ENCODE data around the gene GSTM4. TPM values are rescaled to one million over a fixed set of nuclear protein-coding genes. Genes with fewer than 3 reads are reported as not detected.
A peak's percentile ranks its signal among the peaks of the same experiment; 100 is the strongest.
"Not testable (repeated sequence)": the region's sequence is repeated elsewhere in the genome, so short reads cannot be mapped to it uniquely, and the experiment has no call there.

Gene GSTM4
- total and polyA plus RNA-seq, 2 experiments from 2014 or later, result 64.5 to 116 TPM

DNA sequence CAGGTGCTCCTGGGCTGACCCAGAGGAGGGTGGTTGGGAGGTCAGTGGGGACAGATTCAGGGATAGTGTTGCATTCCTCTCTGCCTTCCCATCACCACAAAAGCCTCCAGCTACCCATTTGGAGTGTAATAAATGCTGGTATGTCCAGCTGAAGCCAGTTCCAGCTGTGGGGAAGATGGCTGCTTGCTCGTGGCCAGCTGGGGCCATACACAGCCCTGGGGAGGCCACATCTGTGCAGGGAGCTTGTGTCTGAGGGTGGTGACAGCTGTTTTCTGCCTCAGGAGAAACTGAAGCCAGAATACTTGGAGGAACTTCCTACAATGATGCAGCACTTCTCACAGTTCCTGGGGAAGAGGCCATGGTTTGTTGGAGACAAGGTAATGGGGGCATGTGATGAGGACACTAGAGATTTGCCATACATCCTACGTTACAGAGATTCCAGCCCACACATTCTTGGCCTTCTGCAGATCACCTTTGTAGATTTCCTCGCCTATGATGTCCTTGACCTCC is 2.7 kb downstream of the GSTM4 start:
- TF ChIP-seq, protein P1, sequence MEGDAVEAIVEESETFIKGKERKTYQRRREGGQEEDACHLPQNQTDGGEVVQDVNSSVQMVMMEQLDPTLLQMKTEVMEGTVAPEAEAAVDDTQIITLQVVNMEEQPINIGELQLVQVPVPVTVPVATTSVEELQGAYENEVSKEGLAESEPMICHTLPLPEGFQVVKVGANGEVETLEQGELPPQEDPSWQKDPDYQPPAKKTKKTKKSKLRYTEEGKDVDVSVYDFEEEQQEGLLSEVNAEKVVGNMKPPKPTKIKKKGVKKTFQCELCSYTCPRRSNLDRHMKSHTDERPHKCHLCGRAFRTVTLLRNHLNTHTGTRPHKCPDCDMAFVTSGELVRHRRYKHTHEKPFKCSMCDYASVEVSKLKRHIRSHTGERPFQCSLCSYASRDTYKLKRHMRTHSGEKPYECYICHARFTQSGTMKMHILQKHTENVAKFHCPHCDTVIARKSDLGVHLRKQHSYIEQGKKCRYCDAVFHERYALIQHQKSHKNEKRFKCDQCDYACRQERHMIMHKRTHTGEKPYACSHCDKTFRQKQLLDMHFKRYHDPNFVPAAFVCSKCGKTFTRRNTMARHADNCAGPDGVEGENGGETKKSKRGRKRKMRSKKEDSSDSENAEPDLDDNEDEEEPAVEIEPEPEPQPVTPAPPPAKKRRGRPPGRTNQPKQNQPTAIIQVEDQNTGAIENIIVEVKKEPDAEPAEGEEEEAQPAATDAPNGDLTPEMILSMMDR (IDR thresholded peaks at IDR 0.05; ENCODE audit: poor library complexity), result no peak
- TF ChIP-seq EZH2 (IDR thresholded peaks at IDR 0.05; ENCODE audit: borderline replicate concordance), result no peak
- no peak for TF ChIP-seq EZH2phosphoT487 (IDR thresholded peaks at IDR 0.05; ENCODE audit: low read depth, severe bottlenecking, unreplicated experiment)
- no peaks in the 10 kb centered on the region for H3K9me3 ChIP-seq (ENCODE audit: low read depth)
- peaks cover 9% of the 10 kb centered on the region for H3K4me1 ChIP-seq (ENCODE audit: insufficient read depth)
- no peak overlapping the region for H3K4me3 ChIP-seq
- H2AFZ ChIP-seq, result no peak overlapping the region
- no peaks in the 10 kb centered on the region for H3K27me3 ChIP-seq
- no peaks in the 10 kb centered on the region for H3K9me2 ChIP-seq (replicated peaks; ENCODE audit: insufficient read depth)
- no peak for DNase-seq (ENCODE audit: low spot score)
- WGBS (ENCODE audit: low lambda C conversion rate, missing lambda C conversion rate), result 64% methylated on average over 3 of the region's 3 CpGs
- H4K20me1 ChIP-seq (ENCODE audit: insufficient read depth, poor library complexity, severe bottlenecking), result no peaks in the 10 kb centered on the region
- H3K79me2 ChIP-seq, result peaks cover 6% of the 10 kb centered on the region
- H3K36me3 ChIP-seq (replicated peaks; ENCODE audit: insufficient read depth, low read depth), result no peaks in the 10 kb centered on the region
- H3K27ac ChIP-seq, result no peak overlapping the region
- H3K4me2 ChIP-seq, result no peak overlapping the region

DNA sequence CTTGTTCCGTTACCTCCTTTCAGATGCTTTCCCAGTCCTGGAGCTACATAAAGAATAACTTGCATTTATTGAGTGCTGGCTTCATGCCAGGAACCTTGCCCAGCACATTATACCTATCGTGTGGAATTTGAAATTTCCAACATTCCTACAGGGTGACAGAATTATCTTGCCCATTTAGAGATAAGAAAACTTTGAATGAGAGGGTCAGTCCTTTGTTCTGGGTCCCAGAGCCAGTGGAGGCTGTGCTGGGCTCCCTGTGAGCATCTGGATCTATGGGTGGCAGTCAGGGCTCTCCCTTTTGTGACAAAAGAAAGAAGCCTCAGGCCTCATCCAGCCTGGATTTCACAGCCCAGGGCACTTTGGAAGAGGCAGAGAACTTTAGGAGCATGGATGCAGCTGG is 3.2 kb downstream of the GSTM4 start:
- Histone ChIP-seq H3K79me2 (peaks cover 6% of the 10 kb centered on the region), H4K20me1 (ENCODE audit: insufficient read depth, poor library complexity, severe bottlenecking) (no peaks in the 10 kb centered on the region), H3K9me2 (replicated peaks; ENCODE audit: insufficient read depth) (no peaks in the 10 kb centered on the region), H3K4me1 (ENCODE audit: insufficient read depth) (peaks cover 9% of the 10 kb centered on the region), H3K4me3 (no peak overlapping the region), H3K4me2 (no peak overlapping the region), H3K9me3 (ENCODE audit: low read depth) (no peaks in the 10 kb centered on the region), H3K27me3 (no peaks in the 10 kb centered on the region), H3K27ac (no peak overlapping the region), H2AFZ (no peak overlapping the region), H3K36me3 (replicated peaks; ENCODE audit: insufficient read depth, low read depth) (no peaks in the 10 kb centered on the region)
- WGBS (ENCODE audit: low lambda C conversion rate, missing lambda C conversion rate), result 80% methylated on average over 2 of the region's 2 CpGs
- no peak for TF ChIP-seq EZH2 (IDR thresholded peaks at IDR 0.05; ENCODE audit: borderline replicate concordance)
- TF ChIP-seq, protein P1 (IDR thresholded peaks at IDR 0.05; ENCODE audit: poor library complexity), result no peak
- TF ChIP-seq EZH2phosphoT487 (IDR thresholded peaks at IDR 0.05; ENCODE audit: low read depth, severe bottlenecking, unreplicated experiment), result no peak
- peak; percentile 30 for DNase-seq (ENCODE audit: low spot score)

DNA sequence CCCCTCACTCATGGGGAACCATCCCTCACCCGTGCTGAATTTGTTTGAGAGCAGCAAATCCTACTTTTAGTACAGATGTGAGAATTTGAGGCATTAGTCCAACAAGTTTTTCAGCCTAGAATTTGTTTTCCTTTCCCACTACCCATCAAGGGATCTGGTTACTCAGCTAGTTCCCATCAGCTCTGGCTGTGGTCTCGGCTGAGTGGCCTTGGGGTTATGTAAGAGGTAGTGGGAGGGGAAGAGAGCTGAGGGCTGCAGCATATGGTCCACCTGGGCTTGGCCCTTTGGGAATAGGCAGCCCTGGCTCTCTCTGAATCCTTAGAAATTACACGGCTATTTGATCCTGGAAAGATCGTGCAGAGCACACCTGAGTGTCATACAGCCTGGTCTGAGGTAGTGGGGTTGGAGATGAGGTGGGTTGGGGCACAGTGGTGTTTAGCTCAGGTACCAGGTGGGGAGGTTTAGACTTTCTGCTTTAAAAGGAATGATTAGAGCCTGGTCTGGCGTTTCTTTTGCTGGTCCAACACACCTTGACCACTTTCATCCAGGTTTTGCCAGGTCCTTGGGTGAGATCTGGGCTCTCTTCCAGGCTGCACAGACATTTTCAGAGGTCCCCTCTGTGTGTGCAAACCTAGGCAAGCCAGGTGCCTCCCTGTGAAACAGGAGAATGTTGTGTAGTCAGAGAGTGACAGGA is 4.2 kb downstream of the GSTM4 start:
- no peak overlapping the region for H3K4me3 ChIP-seq
- 89% methylated on average over 5 of the region's 5 CpGs for WGBS (ENCODE audit: low lambda C conversion rate, missing lambda C conversion rate)
- H3K27ac ChIP-seq, result no peak overlapping the region
- no peak overlapping the region for H2AFZ ChIP-seq
- no peaks in the 10 kb centered on the region for H3K27me3 ChIP-seq
- peaks cover 4% of the 10 kb centered on the region for H3K4me1 ChIP-seq (ENCODE audit: insufficient read depth)
- H3K9me2 ChIP-seq (replicated peaks; ENCODE audit: insufficient read depth), result no peaks in the 10 kb centered on the region
- H4K20me1 ChIP-seq (ENCODE audit: insufficient read depth, poor library complexity, severe bottlenecking), result no peaks in the 10 kb centered on the region
- H3K9me3 ChIP-seq (ENCODE audit: low read depth), result no peaks in the 10 kb centered on the region
- DNase-seq (ENCODE audit: low spot score), result no peak
- TF ChIP-seq EZH2 (IDR thresholded peaks at IDR 0.05; ENCODE audit: borderline replicate concordance) (no peak), EZH2phosphoT487 (IDR thresholded peaks at IDR 0.05; ENCODE audit: low read depth, severe bottlenecking, unreplicated experiment) (no peak)
- TF ChIP-seq, protein P1 (IDR thresholded peaks at IDR 0.05; ENCODE audit: poor library complexity), result no peak
- no peaks in the 10 kb centered on the region for H3K36me3 ChIP-seq (replicated peaks; ENCODE audit: insufficient read depth, low read depth)
- H3K4me2 ChIP-seq, result no peak overlapping the region
- H3K79me2 ChIP-seq, result peaks cover under 1% of the 10 kb centered on the region

DNA sequence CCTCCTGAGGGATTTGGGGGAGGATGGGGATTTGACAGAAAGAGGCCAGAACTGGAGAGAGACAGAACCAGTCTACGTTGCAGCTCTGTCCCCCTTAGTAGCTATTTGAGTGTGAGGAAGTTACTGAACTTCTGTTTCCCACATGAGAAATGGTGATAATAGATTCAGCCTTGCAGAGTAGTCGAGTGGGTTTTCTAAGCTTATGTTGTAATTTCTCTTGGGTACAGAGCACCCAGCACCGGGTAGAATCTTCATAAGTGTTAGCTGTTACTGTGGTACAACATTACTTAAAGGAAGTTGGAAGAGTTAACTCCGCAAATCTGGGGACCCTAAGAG is 4.8 kb downstream of the GSTM4 start:
- not testable (repeated sequence) for H3K36me3 ChIP-seq (replicated peaks; ENCODE audit: insufficient read depth, low read depth); H3K27me3 ChIP-seq; H3K4me2 ChIP-seq; H4K20me1 ChIP-seq (ENCODE audit: insufficient read depth, poor library complexity, severe bottlenecking); H3K4me1 ChIP-seq (ENCODE audit: insufficient read depth); H3K4me3 ChIP-seq; H2AFZ ChIP-seq; H3K27ac ChIP-seq; H3K79me2 ChIP-seq; H3K9me3 ChIP-seq (ENCODE audit: low read depth); DNase-seq (ENCODE audit: low spot score); H3K9me2 ChIP-seq (replicated peaks; ENCODE audit: insufficient read depth)
- 93% methylated on average over 3 of the region's 4 CpGs for WGBS (ENCODE audit: low lambda C conversion rate, missing lambda C conversion rate)

Measured in hepatocyte (in vitro differentiated cells).